A549 (cell line): Measurements from ENCODE around the gene CCDC7. TPM values are rescaled to one million over a fixed set of nuclear protein-coding genes. Genes with fewer than 3 reads are reported as not detected.
"Not testable (repeated sequence)": the region's sequence is repeated elsewhere in the genome, so short reads cannot be mapped to it uniquely, and the experiment has no call there.

Source experiments
- ATAC-seq, 2 experiments: fragments of 200-7000 bp in 1 of 2; fragments of >200 bp in 1 of 2; cut with Nextera tagmentation in 1 of 2; cut with Tn5 transposase in 1 of 2; 3 replicates each; pipeline versions ENCODE4 v1.8.0 to v1.9.1; 2018 to 2020; ENCODE audit warnings: mild to moderate bottlenecking in 1 of 2, moderate library complexity in 1 of 2
- CTCF ChIA-PET: fragments of 300-600 bp; sonication (Branson Sonifier 250); formaldehyde crosslinking; extraction: SDS; loops from one replicate; lab custom pipeline; 2021; ENCODE audit warnings: antibody characterized with exemption, inconsistent platforms; lab: Yijun Ruan, JAX
- POLR2A ChIA-PET: fragments of 350-600 bp; formaldehyde crosslinking; extraction: SDS; loops from one replicate; lab custom pipeline; 2021; ENCODE audit warnings: antibody characterized with exemption, inconsistent platforms; lab: Yijun Ruan, JAX
- DNase-seq, 2 experiments: peaks; one replicate each; pipeline versions ENCODE4 v3.0.0 to v3.0.0-alpha.2; 2011 to 2016; ENCODE audit warnings: low read depth in 1 of 2, low spot score in 1 of 2
- FAIRE-seq: peaks from 2 replicates; lab custom pipeline; 2011; peaks lifted over from hg19 to GRCh38; lab: Jason Lieb, UNC
- H3K27ac ChIP-seq, 2 experiments: fragments of >200 bp; sonication (Bioruptor Twin); formaldehyde crosslinking; 3 replicates each; pipeline ENCODE4 v1.5.1; 2016 to 2017
- H3K4me1 ChIP-seq: fragments of >200 bp; sonication (Bioruptor Twin); formaldehyde crosslinking; 3 replicates; pipeline ENCODE4 v1.6.1; 2016
- H3K4me2 ChIP-seq: fragments of >200 bp; sonication (Bioruptor Twin); formaldehyde crosslinking; 3 replicates; pipeline ENCODE4 v1.6.1; 2016
- H3K4me3 ChIP-seq: fragments of >200 bp; sonication (Bioruptor Twin); formaldehyde crosslinking; 3 replicates; pipeline ENCODE4 v1.5.1; 2016
- H3K9me3 ChIP-seq: fragments of >200 bp; sonication (Bioruptor Twin); formaldehyde crosslinking; 3 replicates; pipeline ENCODE4 v1.6.1; 2016
- CEBPB ChIP-seq, 2 experiments: fragments of >200 bp in 1 of 2; sonication (Bioruptor Twin) in 1 of 2; formaldehyde crosslinking in 1 of 2; IDR thresholded peaks; 2 replicates each; pipeline ENCODE4 v1.6.1; 2012 to 2016
- CHD2 ChIP-seq: fragments of 150-350 bp; IDR thresholded peaks from 2 replicates; pipeline ENCODE4 v1.6.1; 2014; ENCODE audit warnings: low read length; ENCODE audit not compliant: partially characterized antibody
- EP300 ChIP-seq, 2 experiments: fragments of >200 bp; sonication (Bioruptor Twin); formaldehyde crosslinking; IDR thresholded peaks; 2 replicates in 1 of 2; 3 replicates in 1 of 2; pipeline ENCODE4 v1.6.1; 2016 to 2017
- ESRRA ChIP-seq: fragments of 150-350 bp; IDR thresholded peaks from 2 replicates; pipeline ENCODE4 v1.6.1; 2014; ENCODE audit warnings: mild to moderate bottlenecking, low read length, borderline replicate concordance
- FOSB ChIP-seq: fragments of 250-450 bp; sonication (Bioruptor Pico); IDR thresholded peaks from 2 replicates; pipeline ENCODE4 v1.5.0; 2020; ENCODE audit warnings: mild to moderate bottlenecking, moderate library complexity
- FOXS1 ChIP-seq: fragments of 250-450 bp; sonication (Bioruptor Pico); IDR thresholded peaks from 2 replicates; pipeline ENCODE4 v1.5.0; 2020; ENCODE audit warnings: mild to moderate bottlenecking, moderate library complexity
- GATA3 ChIP-seq: IDR thresholded peaks from 2 replicates; pipeline ENCODE4 v1.6.1; 2012; ENCODE audit warnings: borderline replicate concordance
- HEYL ChIP-seq: fragments of 250-450 bp; sonication (Bioruptor Pico); IDR thresholded peaks from 2 replicates; pipeline ENCODE4 v1.8.0; 2021; ENCODE audit warnings: mild to moderate bottlenecking, moderate library complexity
- JUN ChIP-seq, 2 experiments: fragments of >200 bp; sonication (Bioruptor Twin); formaldehyde crosslinking; IDR thresholded peaks; 2 replicates in 1 of 2; 3 replicates in 1 of 2; pipeline ENCODE4 v1.6.1; 2016 to 2017
- KDM1A ChIP-seq: fragments of 200-600 bp; sonication (generic); IDR thresholded peaks from 2 replicates; pipeline ENCODE4 v1.6.1; 2016; ENCODE audit warnings: low read depth, mild to moderate bottlenecking
- KDM5A ChIP-seq: fragments of 200-600 bp; sonication (generic); IDR thresholded peaks from 2 replicates; pipeline ENCODE4 v1.6.1; 2016; ENCODE audit warnings: antibody characterized with exemption, mild to moderate bottlenecking
- MYC ChIP-seq: IDR thresholded peaks from 2 replicates; pipeline ENCODE4 v1.6.1; 2012; ENCODE audit warnings: mild to moderate bottlenecking, inconsistent platforms, low read length, improper control_type of control experiment, borderline replicate concordance
- NPAS2 ChIP-seq: fragments of 250-450 bp; sonication (Bioruptor Pico); IDR thresholded peaks from 2 replicates; pipeline ENCODE4 v1.8.0; 2022; ENCODE audit warnings: mild to moderate bottlenecking, moderate library complexity, borderline replicate concordance
- POLR2A ChIP-seq: IDR thresholded peaks from 2 replicates; pipeline ENCODE4 v1.6.1; 2012; ENCODE audit warnings: mild to moderate bottlenecking, low read length
- RAD21 ChIP-seq, 2 experiments: fragments of >200 bp in 1 of 2; sonication (Bioruptor Twin) in 1 of 2; formaldehyde crosslinking in 1 of 2; IDR thresholded peaks in 1 of 2; conservative IDR thresholded peaks in 1 of 2; 2 replicates in 1 of 2; 3 replicates in 1 of 2; pipeline ENCODE4 v1.6.1; 2012 to 2018; ENCODE audit warnings: inconsistent platforms in 1 of 2
- RCOR1 ChIP-seq: fragments of 150-350 bp; IDR thresholded peaks from 2 replicates; pipeline ENCODE4 v1.6.1; 2014; ENCODE audit warnings: antibody characterized with exemption, low read length, low read depth
- TFCP2L1 ChIP-seq: fragments of 250-450 bp; sonication (Bioruptor Pico); IDR thresholded peaks from 2 replicates; pipeline ENCODE4 v1.5.0; 2021; ENCODE audit warnings: mild to moderate bottlenecking
- ZFP36 ChIP-seq: fragments of 450-650 bp; IDR thresholded peaks from 2 replicates; pipeline ENCODE4 v1.6.1; 2014; ENCODE audit warnings: borderline replicate concordance; ENCODE audit not compliant: partially characterized antibody
- ZNF302 ChIP-seq: fragments of 250-450 bp; sonication (Bioruptor Pico); IDR thresholded peaks from 2 replicates; pipeline ENCODE4 v1.9.0; 2021; ENCODE audit warnings: inconsistent platforms, mild to moderate bottlenecking, moderate library complexity
- ZSCAN20 ChIP-seq: fragments of 250-450 bp; sonication (Bioruptor Pico); IDR thresholded peaks from 2 replicates; pipeline ENCODE4 v1.8.0; 2022; ENCODE audit warnings: mild to moderate bottlenecking, moderate library complexity
- WGBS: methylation state at CpG from one replicate; pipeline ENCODE4 v1.1.6; 2017; ENCODE audit errors: missing lambda C conversion rate; 5-methylcytosine and 5-hydroxymethylcytosine counted together
- polyA plus RNA-seq, 4 experiments: library from polyadenylated mRNA; depleted of rRNA in 3 of 4; stranded (reverse); fragments of >200 nt; fragmentation: RNase III in 1 of 4; extraction: RNeasy Plus Mini Kit Qiagen cat#74134 plus additional on column Dnase treatment in 1 of 4; gene quantifications; 2 replicates in 3 of 4; 3 replicates in 1 of 4; pipeline ENCODE4 v1.2.3, GENCODE V29; 2011 to 2017
- TF ChIP-seq, protein P1 (sequence below): fragments of 200-600 bp; sonication (generic); IDR thresholded peaks from 2 replicates; pipeline ENCODE4 v1.6.1; 2016; ENCODE audit warnings: antibody characterized with exemption, mild to moderate bottlenecking, moderate library complexity
- TF ChIP-seq, protein P2 (sequence below): IDR thresholded peaks from 2 replicates; pipeline ENCODE4 v1.6.1; 2012; ENCODE audit warnings: low read depth, borderline replicate concordance
- TF ChIP-seq, protein P3 (sequence below): IDR thresholded peaks from 2 replicates; pipeline ENCODE4 v1.6.1; 2012

Gene CCDC7
- polyA plus RNA-seq, 2 of the 4 experiments (the other 2 are of a cell fraction): 1.2 to 2.9 TPM

DNA sequence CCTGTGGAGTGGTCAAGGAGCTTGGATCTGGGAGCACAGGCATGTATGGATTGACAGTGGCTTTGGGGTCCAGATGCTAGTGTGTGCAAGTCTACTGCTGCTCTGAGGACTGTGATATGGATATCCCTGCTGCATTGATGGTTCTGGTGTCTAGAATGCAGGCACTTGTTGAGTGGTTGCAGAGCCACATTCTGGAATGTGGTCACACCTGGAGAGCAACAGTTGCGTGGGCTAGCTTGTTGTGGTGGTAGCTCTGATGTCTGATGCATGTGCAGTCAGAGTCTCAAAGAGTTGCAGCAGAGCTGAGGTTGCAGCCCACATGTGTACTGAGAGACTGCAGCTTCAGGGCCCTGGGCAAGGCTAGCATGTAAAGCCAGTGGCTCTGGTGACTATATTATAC lies 43.2 kb downstream of the CCDC7 start:
- no peak for DNase-seq
- Histone ChIP-seq H3K4me2 (no peak overlapping the region), H3K27ac (no peak overlapping the region), H3K4me1 (no peaks in the 10 kb centered on the region), H3K9me3 (no peaks in the 10 kb centered on the region), H3K4me3 (no peak overlapping the region)
- CTCF ChIA-PET: no interaction called here
- TF ChIP-seq POLR2A (no peak), FOSB (CRISPR knock-in tag) (no peak), MYC (no peak), CHD2 (no peak), EP300 (IDR thresholded peaks at IDR 0.05) (no peak), RAD21 (conservative IDR thresholded peaks at IDR 0.05 in 1 of 2, IDR thresholded peaks at IDR 0.05 in 1 of 2) (no peak), ZSCAN20 (CRISPR knock-in tag) (no peak), GATA3 (no peak), NPAS2 (CRISPR knock-in tag) (no peak)
- TF ChIP-seq, protein P1, sequence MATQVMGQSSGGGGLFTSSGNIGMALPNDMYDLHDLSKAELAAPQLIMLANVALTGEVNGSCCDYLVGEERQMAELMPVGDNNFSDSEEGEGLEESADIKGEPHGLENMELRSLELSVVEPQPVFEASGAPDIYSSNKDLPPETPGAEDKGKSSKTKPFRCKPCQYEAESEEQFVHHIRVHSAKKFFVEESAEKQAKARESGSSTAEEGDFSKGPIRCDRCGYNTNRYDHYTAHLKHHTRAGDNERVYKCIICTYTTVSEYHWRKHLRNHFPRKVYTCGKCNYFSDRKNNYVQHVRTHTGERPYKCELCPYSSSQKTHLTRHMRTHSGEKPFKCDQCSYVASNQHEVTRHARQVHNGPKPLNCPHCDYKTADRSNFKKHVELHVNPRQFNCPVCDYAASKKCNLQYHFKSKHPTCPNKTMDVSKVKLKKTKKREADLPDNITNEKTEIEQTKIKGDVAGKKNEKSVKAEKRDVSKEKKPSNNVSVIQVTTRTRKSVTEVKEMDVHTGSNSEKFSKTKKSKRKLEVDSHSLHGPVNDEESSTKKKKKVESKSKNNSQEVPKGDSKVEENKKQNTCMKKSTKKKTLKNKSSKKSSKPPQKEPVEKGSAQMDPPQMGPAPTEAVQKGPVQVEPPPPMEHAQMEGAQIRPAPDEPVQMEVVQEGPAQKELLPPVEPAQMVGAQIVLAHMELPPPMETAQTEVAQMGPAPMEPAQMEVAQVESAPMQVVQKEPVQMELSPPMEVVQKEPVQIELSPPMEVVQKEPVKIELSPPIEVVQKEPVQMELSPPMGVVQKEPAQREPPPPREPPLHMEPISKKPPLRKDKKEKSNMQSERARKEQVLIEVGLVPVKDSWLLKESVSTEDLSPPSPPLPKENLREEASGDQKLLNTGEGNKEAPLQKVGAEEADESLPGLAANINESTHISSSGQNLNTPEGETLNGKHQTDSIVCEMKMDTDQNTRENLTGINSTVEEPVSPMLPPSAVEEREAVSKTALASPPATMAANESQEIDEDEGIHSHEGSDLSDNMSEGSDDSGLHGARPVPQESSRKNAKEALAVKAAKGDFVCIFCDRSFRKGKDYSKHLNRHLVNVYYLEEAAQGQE: no peak
- TF ChIP-seq, protein P2, sequence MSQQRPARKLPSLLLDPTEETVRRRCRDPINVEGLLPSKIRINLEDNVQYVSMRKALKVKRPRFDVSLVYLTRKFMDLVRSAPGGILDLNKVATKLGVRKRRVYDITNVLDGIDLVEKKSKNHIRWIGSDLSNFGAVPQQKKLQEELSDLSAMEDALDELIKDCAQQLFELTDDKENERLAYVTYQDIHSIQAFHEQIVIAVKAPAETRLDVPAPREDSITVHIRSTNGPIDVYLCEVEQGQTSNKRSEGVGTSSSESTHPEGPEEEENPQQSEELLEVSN: no peak
- TF ChIP-seq, protein P3, sequence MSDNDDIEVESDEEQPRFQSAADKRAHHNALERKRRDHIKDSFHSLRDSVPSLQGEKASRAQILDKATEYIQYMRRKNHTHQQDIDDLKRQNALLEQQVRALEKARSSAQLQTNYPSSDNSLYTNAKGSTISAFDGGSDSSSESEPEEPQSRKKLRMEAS: no peak
- no peak for ATAC-seq
- 78% methylated on average over 1 of the region's 1 CpG for WGBS
- no peak for FAIRE-seq
- POLR2A ChIA-PET: no interaction called here

DNA sequence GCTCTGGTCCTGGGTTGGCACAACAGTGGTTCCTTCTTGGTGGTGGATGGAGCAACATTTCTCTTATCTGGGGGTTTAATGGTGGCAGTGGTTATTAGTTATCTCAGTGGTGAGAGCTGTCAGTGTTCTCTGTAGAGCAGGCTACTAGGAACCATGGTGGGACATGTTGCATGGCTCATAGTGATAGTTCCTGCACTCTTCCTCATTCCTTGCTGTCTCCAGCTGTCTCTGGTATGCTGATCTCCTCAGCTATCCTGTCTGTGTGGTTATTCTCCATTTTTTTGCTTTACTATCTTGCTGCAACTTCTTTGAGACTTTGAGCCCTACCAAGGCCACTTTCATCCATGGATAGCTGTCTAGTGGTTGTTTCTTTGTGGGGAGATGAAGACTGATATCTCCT lies 44.0 kb downstream of the CCDC7 start:
- CTCF ChIA-PET: no interaction called here
- TF ChIP-seq JUN (IDR thresholded peaks at IDR 0.05): no peak
- DNase-seq: no peak
- H3K4me3 ChIP-seq: no peak overlapping the region
- no peak for FAIRE-seq
- no peaks in the 10 kb centered on the region for H3K4me1 ChIP-seq
- POLR2A ChIA-PET: no interaction called here
- ATAC-seq: no peak
- no peaks in the 10 kb centered on the region for H3K9me3 ChIP-seq
- H3K4me2 ChIP-seq: no peak overlapping the region
- no peak overlapping the region for H3K27ac ChIP-seq

DNA sequence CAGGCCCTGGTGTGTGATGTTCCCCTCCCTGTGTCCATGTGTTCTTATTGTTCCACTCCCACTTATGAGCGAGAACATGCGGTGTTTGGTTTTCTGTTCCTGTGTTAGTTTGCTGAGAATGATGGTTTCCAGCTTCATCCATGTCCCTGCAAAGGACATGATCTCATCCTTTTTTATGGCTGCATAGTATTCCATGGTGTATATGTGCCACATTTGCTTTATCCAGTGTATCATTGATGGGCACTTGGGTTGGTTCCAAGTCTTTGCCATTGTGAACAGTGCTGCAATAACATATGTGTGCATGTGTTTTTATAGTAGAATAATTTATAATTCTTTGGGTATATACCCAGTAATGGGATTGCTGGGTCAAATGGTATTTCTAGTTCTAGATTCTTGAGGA lies 48.6 kb downstream of the CCDC7 start:
- WGBS: 87% methylated on average over 2 of the region's 2 CpGs
- H3K27ac ChIP-seq, H3K4me1 ChIP-seq, DNase-seq, FAIRE-seq, ATAC-seq, H3K4me2 ChIP-seq, H3K9me3 ChIP-seq, H3K4me3 ChIP-seq, POLR2A ChIA-PET, CTCF ChIA-PET: not testable (repeated sequence)

DNA sequence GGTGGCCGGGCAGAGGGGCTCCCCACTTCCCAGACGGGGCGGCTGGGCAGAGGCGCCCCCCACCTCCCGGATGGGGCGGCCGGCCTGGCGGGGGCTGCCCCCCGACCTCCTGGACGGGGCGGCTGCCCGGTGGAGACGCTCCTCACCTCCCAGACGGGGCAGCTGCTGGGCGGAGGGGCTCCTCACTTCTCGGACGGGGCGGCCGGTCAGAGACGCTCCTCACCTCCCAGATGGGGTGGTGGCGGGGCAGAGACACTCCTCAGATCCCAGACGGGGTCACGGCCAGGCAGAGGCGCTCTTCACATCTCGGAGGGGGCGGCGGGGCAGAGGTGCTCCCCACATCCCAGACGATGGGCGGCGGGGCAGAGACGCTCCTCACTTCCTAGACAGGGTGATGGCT lies 54.2 kb downstream of the CCDC7 start:
- H3K4me2 ChIP-seq, POLR2A ChIA-PET, H3K27ac ChIP-seq, DNase-seq, H3K4me1 ChIP-seq, FAIRE-seq, H3K4me3 ChIP-seq, H3K9me3 ChIP-seq, ATAC-seq, CTCF ChIA-PET: not testable (repeated sequence)
- 85% methylated on average over 9 of the region's 31 CpGs for WGBS

DNA sequence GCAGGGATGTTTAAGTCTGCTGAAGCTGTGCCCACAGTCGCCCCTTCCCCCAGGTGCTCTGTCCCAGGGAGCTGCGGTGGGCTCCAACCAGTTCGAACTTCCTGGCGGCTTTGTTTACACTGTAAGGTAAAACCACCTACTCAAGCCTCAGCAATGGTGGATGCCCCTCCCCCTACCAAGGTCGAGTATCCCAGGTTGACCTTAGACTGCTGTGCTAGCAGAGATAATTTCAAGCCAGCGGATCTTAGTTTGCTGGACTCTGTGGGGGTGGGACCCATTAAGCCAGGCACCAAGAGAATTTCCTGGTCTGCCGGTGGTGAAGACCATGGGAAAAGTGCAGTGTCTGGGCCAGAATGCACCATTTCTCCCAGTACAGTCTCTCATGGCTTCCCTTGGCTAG lies 56.0 kb downstream of the CCDC7 start:
- WGBS: 76% methylated on average over 7 of the region's 7 CpGs
- ATAC-seq (no peak), DNase-seq (no peak), FAIRE-seq (no peak)
- no peaks in the 10 kb centered on the region for H3K9me3 ChIP-seq
- POLR2A ChIA-PET: no interaction called here
- H3K4me3 ChIP-seq: no peak overlapping the region
- CTCF ChIA-PET: no interaction called here
- H3K4me2 ChIP-seq: no peak overlapping the region
- no peak overlapping the region for H3K27ac ChIP-seq
- no peaks in the 10 kb centered on the region for H3K4me1 ChIP-seq
- TF ChIP-seq, protein P3: no peak
- TF ChIP-seq ZFP36 (no peak), ZSCAN20 (CRISPR knock-in tag) (no peak), ZNF302 (no peak), GATA3 (no peak), KDM1A (no peak), RAD21 (conservative IDR thresholded peaks at IDR 0.05 in 1 of 2, IDR thresholded peaks at IDR 0.05 in 1 of 2) (no peak), FOSB (CRISPR knock-in tag) (no peak), CEBPB (IDR thresholded peaks at IDR 0.05) (no peak), FOXS1 (CRISPR knock-in tag) (no peak), TFCP2L1 (CRISPR knock-in tag) (no peak), ESRRA (no peak), KDM5A (no peak), MYC (no peak), RCOR1 (no peak), HEYL (CRISPR knock-in tag) (no peak), NPAS2 (CRISPR knock-in tag) (no peak)
- TF ChIP-seq, protein P2: no peak
